Putamen (tissue), 1 donor: ENCODE data around the gene NODAL.
A peak's percentile ranks its signal among the peaks of the same experiment; 100 is the strongest.

Source experiments
- DNase-seq: peaks from one replicate; pipeline ENCODE4 v3.0.0-alpha.2; 2016; ENCODE audit warnings: low spot score

The NODAL gene

GRCh38 chr10:70432561-70433263 is 8.8 kb downstream of the NODAL start:
- no peak for DNase-seq

DNA sequence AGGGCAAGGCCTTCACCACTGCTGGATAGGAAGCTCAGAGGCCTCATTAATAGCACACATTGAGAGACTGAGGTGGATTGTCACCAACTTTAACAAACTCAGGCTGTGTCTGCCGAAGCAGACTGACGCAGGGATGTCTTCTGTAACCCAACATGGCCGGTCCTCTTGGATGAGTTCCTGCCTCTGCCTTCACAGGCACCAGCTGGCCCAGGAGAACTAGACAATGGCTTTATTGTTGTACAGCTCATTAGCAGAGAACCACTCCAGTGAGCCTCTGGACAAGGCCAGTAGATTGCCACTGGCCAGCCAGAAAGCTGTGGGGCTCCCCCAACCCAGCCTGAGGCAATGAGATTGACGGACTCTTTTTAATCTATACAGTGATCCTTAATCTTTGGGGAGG is 9.4 kb downstream of the NODAL start:
- peak; percentile 84 for DNase-seq

DNA sequence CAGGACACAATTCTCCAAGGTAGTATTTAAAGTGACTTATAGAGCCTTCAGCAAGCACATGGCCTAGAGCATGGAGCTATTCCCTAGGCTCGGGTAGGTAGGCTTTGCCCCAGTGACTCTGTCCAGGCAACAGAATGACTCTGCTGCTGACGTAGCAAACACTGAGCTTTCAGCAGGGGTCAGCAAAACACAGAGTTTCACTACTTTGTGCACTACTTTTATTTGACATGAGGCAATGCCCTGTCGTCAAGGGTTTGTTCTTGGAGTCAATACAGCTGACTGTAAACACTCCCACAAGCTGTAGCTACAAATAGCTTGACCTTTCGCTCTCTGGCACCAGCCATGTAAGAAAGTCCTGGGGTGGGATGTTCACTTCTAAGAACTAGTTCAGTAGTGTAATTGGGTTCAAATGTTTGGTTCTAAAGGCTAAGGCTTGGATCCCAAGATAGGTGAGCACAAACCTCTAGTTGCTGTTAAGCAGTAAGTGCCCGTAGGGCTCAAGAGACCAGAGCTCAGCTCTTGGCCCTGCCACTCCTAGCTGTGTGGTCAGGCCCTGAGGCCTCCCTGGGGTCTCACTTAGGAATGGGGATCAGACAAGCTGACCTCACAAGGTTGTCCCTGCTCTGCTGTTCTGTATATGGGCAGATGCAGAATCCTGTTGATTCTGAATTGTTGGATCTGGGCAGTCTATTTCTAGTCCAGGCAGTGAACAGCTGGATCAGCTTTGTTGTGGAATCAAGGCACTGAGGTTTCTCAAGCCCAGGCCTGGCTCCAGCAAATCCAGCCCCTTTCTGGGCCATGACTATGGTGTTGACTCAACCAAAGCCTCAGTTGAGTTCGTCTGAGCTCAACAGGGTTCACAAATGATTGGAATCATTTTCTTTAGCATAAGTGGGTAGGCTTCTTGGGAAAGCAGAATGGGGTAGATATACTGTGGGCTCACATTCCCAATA is 10.7 kb downstream of the NODAL start:
- peak; percentile 30 for DNase-seq

DNA sequence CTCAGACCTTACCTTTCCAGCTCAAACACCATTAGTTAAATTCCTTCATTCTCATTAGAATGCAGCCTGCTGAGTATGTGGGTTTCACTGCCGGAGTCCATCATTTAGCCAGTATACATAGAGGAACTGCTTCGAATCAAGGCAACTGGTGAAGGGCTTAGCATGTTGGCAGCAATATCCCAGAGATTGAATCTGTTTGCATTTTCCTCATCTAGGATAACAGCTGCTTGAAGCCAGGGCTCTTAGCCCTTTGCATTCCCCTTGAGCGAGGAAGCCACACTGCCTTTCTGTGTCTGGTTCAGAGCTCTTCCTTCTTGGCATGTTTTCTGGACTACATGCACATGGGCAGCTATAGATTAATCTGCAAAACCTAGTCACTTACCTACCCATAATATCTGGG is 14.7 kb downstream of the NODAL start:
- no peak for DNase-seq

DNA sequence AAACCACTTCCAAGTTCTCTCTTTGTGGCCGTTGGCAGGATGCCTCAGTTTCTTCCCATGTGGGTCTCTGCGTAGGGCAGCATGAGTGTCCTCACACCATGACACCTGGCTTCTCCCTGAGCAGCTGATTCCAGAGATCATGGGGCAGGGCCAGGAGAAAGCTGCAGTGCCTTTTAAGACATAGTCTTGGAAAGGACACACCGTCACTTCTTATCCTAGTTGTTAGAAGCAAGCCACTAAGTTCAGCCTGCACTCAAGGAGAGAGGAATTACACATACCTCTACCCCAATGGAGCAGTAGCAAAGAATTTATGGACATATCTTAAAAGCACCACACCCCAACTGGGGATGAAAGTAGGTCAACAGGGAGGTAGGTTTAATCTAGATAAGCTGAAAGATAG is 16.4 kb downstream of the NODAL start:
- no peak for DNase-seq

DNA sequence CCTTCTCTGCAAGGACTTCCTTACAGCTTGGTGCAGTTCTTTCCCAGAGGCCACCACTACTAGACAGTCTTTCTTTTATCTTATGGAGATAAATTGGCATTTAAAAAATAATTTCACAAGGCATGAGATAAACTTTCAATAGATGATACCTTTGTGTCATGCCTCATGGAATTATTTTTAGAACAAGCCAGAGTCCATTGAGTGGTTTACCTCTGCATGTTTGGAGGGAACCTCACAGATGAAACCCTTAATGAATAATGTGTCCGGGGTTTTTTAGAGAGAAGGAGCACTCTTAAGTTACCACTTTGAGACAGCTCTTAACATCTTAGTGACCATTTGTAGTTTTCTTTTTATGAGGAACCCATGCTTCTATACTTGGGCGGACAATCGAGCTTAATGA is 17.2 kb downstream of the NODAL start:
- no peak for DNase-seq

DNA sequence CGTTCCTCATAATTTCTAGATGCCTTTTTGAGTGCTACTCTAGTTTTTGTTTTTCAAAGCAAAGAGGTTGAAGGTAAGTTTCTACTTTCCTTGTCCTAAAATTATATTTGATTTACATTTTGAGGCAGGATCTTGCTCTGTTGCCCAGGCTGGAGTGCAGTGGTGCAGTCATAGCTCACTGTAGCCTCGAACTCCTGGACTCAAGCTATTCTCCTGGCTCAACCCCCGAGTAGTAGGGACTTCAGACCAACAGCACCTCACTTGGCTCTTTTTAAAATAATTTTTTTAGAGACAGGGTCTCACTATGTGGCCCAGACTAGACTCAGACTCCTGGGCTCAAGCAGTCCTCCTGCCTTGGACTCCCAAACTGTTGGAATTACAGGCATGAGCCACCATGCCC is 22.8 kb downstream of the NODAL start:
- DNase-seq, result no peak

GRCh38 chr10:70418229-70418628 is 23.3 kb downstream of the NODAL start:
- DNase-seq, result no peak

GRCh38 chr10:70417568-70417967 is 23.9 kb downstream of the NODAL start:
- DNase-seq, result no peak

- DNase-seq, result no peak
These were observed 29.1 kb downstream of the NODAL start for GRCh38 chr10:70412356-70412755.

DNA sequence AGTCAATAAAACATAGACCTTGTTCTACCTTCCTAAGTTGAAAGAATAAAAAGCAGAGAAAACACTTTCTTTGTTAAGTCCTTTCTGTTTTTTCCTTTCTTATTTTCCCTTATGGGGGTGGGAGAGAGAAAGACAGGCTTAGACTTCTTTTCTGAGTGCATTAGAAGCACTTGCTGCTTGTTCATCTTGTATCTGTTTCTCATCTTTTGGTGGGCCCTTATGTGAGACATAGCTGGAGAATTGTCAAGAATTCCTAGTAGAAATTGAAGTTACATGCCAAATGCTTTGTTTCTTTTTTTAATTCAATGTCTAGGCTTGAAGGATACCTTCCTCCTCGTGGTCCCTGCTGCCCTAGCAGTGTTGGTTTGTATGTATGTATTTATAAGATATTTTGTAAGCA is 30.9 kb downstream of the NODAL start:
- no peak for DNase-seq

DNA sequence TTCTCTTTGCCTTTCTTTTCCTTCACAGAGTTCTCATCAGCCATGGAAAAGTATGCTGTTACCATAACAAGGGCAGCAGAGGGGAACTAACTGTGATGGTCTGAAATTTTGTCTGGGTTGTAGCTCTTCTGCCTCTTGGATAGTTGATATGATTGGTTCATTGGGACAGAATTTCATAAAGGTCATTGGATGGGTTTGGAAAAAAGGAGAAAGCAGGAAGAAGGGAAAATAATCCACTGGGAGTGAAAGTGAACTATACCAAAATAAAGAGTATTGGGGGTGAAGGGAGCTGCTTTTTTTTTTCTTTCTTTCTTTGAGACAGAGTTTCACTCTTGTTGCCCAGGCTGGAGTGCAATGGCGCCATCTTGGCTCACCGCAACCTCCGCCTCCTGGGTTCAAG is 31.7 kb downstream of the NODAL start:
- no peak for DNase-seq

DNA sequence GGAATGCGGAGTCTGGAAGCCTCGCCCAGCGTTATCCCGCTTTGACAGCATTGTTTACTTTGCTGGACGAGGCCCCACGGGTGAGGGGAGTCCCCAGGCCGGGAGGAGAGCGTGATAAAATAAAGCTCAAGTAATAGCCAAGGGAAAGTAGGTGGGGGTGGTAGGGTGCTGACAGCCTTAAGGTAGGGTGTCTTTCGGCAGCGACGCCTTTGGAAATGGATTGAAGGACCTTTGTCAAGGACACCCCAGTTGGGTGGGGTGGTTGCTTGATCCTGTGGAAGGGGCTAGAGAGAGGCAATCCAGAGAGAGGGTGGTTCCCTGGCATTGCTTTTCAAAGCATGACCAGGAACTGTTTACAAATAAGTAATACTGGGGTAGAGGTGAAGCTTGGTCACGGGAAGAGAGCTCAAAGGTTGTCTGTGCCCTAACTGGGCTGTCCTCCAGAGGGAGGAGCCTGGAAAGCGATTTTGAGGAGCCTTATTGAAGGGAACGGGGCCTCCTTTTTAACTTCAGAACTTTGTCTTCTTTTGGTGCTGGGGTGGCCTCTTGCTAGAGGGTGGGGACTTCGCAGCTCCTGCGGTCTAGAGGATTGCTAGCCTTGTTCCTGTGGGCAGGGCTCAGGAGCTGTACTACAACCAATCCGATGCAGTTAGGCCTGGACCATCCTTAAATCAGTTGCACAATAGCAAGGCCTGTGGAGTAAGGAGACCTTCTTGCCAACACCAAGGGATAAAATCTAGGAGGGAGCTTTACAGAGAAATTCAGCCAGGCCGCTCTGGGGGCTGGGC is 36.2 kb downstream of the NODAL start:
- peak; percentile 63 for DNase-seq

GRCh38 chr10:70404787-70405036 is 36.8 kb downstream of the NODAL start:
- peak; percentile 61 for DNase-seq

DNA sequence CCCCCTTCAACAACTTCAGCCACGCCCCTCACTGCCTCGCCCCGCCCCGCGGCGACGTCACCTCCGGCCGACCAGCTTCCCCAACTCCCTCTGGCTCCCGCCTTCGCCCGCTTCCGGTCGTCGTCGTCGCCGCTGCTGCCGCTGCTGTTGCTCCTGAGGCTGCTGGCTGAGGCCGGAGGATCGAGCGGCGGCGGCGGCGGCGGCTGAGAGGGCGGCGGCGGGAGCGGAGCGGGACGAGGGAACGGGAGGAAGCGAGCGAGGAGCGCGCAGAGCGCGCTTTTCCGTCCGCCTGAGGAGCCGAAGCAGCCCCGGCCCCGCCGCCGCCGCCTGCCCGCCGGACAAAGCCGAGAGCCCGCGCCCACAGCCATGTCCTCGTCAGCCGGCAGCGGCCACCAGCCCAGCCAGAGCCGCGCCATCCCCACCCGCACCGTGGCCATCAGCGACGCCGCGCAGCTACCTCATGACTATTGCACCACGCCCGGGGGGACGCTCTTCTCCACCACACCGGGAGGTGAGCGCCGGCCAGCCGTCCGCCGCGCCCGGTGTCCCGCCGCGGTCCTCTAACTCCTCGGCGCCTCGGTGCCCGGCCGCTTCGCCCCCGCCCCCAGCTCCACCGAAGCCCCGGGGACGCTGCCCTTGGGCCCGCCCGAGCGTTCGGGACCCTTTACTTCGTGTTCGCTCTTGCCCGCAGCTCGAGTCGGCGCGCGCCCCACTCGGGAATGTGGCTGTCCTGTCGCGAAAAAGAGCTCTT is 37.3 kb downstream of the NODAL start, which contains the start of gene EIF4EBP2:
Gene EIF4EBP2 (plus strand): TSS at position 110 of the 751 bp plus-strand sequence. CDS start 257 bp downstream, at position 367.
- peak; percentile 97 for DNase-seq

DNA sequence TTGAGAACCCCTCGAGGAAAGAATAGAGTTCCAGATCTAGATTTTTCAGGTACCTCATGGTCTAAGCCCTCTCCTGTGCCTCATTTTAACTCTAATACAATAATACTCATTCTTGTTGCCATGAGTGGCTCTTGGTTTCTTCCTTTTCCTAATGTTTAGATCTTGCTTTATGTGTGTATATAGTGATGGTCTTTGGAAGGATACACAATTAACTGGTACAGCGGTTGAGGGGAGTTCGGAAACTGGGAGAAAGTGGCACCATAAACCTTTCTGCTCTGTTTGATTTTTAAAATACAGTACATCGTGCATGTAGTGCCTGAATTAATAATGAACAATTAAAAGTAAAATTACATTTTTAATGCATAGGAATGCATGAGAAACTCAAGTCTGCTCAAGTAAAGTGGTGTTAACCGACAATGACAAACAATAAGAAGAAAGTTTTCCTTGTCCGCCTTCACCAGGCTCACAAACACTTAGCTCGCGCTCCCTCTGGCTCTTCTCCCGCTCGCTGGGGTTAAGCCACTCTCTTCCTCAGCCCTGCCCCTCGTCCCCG is 37.9 kb downstream of the NODAL start:
- no peak for DNase-seq

DNA sequence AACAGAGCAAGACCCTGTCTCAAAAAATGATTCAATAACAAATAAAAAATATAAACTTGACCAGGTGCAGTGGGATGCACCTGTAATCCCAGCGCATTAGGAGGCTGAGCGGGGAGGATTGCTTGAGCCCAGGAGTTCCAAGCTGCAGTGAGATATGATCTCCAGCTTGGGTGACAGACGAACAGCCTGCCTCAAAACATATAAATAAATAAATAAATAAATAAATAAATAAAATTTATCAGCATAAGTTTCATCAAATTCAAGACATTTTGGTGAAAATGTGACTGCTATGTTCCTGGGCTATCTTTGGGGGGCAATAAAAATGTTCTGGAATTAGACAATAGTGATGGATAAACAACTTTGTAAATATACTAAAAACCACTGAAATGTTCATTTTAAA is 42.3 kb downstream of the NODAL start:
- no peak for DNase-seq

DNA sequence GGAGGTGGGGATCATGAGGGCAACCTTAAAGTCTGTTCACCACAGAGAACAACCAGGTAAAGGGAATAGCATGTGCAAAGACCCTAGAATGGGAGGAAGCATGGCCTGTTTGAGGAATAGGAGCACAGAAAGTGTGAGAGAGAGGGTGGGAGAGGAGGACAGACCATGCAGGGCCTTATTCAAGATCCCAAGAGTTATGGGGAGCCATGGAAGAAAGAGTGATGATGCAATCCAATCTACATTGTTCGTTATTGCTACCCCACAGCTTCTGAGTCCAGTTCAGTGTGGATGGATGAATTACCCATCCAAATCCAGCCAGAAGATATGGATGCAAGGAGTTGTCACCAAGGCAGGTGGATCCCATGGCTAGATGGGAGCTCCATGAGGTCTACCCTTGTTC is 45.3 kb downstream of the NODAL start:
- no peak for DNase-seq

GRCh38 chr10:70391654-70392053 is 49.8 kb downstream of the NODAL start:
- no peak for DNase-seq
